ENCODE data around the gene HAUS8. TPM values are rescaled to one million over a fixed set of nuclear protein-coding genes. Genes with fewer than 3 reads are reported as not detected.
A peak's percentile ranks its signal among the peaks of the same experiment; 100 is the strongest.
"Not testable (repeated sequence)": the region's sequence is repeated elsewhere in the genome, so short reads cannot be mapped to it uniquely, and the experiment has no call there.

The HAUS8 gene
- total RNA-seq, 1 donor from 2014 or later, result 9.1 TPM

- Mint-ChIP-seq H3K4me1 (ENCODE audit: low read depth, unreplicated experiment) (peaks cover 2% of the 10 kb centered on the region), H3K27me3 (ENCODE audit: unreplicated experiment) (no peaks in the 10 kb centered on the region), H3K27ac (ENCODE audit: unreplicated experiment) (no peak overlapping the region), H3K4me3 (ENCODE audit: unreplicated experiment) (no peak overlapping the region), H3K36me3 (ENCODE audit: unreplicated experiment) (no peaks in the 10 kb centered on the region), H3K9me3 (ENCODE audit: unreplicated experiment) (peaks cover 2% of the 10 kb centered on the region)
- TF ChIP-seq, protein P1, sequence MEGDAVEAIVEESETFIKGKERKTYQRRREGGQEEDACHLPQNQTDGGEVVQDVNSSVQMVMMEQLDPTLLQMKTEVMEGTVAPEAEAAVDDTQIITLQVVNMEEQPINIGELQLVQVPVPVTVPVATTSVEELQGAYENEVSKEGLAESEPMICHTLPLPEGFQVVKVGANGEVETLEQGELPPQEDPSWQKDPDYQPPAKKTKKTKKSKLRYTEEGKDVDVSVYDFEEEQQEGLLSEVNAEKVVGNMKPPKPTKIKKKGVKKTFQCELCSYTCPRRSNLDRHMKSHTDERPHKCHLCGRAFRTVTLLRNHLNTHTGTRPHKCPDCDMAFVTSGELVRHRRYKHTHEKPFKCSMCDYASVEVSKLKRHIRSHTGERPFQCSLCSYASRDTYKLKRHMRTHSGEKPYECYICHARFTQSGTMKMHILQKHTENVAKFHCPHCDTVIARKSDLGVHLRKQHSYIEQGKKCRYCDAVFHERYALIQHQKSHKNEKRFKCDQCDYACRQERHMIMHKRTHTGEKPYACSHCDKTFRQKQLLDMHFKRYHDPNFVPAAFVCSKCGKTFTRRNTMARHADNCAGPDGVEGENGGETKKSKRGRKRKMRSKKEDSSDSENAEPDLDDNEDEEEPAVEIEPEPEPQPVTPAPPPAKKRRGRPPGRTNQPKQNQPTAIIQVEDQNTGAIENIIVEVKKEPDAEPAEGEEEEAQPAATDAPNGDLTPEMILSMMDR (IDR thresholded peaks at IDR 0.05; ENCODE audit: partially characterized antibody, unreplicated experiment), result no peak
- DNase-seq, result no peak
These were observed 20.1 kb upstream of the HAUS8 start for GRCh38 chr19:17095141-17095919.

GRCh38 chr19:17094694-17095093, 19.4 kb upstream of the HAUS8 start:
- H3K4me3 Mint-ChIP-seq (ENCODE audit: unreplicated experiment); H3K36me3 Mint-ChIP-seq (ENCODE audit: unreplicated experiment); H3K4me1 Mint-ChIP-seq (ENCODE audit: low read depth, unreplicated experiment); H3K27ac Mint-ChIP-seq (ENCODE audit: unreplicated experiment); DNase-seq; H3K27me3 Mint-ChIP-seq (ENCODE audit: unreplicated experiment); H3K9me3 Mint-ChIP-seq (ENCODE audit: unreplicated experiment): not testable (repeated sequence)

GRCh38 chr19:17092696-17093095, 17.4 kb upstream of the HAUS8 start:
- TF ChIP-seq, protein P1 (IDR thresholded peaks at IDR 0.05; ENCODE audit: partially characterized antibody, unreplicated experiment), result no peak
- peaks cover 5% of the 10 kb centered on the region for H3K9me3 Mint-ChIP-seq (ENCODE audit: unreplicated experiment)
- no peak overlapping the region for H3K4me3 Mint-ChIP-seq (ENCODE audit: unreplicated experiment)
- no peak overlapping the region for H3K27ac Mint-ChIP-seq (ENCODE audit: unreplicated experiment)
- no peaks in the 10 kb centered on the region for H3K36me3 Mint-ChIP-seq (ENCODE audit: unreplicated experiment)
- H3K4me1 Mint-ChIP-seq (ENCODE audit: low read depth, unreplicated experiment), result peaks cover 8% of the 10 kb centered on the region
- DNase-seq, result no peak
- peaks cover 1% of the 10 kb centered on the region for H3K27me3 Mint-ChIP-seq (ENCODE audit: unreplicated experiment)

DNA sequence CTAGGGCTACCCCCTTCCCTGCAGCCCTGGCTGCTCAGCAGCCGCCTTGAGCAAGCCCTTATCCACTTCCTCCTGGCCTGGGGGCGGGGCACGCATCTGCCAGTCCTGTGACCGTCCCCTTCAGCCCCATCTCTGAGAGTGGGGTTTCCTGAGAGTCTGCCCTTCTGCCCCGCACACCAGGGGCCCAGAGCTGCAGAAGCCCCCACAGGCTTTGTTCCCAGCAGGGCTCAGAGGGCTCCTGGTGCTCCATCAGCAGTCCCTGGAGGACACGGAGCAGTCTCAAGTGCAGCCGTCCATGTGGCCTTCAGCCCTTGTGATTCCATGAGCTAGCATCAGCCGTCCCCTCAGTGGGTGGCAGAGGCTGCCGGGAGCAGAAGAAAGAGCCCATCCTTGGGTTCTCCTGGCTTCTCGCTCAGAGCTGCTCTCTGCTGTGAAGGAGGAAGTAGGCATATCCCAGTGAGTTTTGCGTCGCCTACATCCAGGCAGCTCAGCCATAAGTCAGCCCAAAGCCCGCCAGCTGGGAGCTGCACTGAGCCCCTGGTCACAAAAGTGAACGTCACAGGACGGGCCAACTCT, 16.6 kb upstream of the HAUS8 start:
- Mint-ChIP-seq H3K36me3 (ENCODE audit: unreplicated experiment) (no peaks in the 10 kb centered on the region), H3K27me3 (ENCODE audit: unreplicated experiment) (peaks cover 5% of the 10 kb centered on the region), H3K27ac (ENCODE audit: unreplicated experiment) (peak overlapping the region; percentile 38), H3K9me3 (ENCODE audit: unreplicated experiment) (peaks cover 7% of the 10 kb centered on the region), H3K4me1 (ENCODE audit: low read depth, unreplicated experiment) (peaks cover 10% of the 10 kb centered on the region), H3K4me3 (ENCODE audit: unreplicated experiment) (no peak overlapping the region)
- TF ChIP-seq, protein P1 (IDR thresholded peaks at IDR 0.05; ENCODE audit: partially characterized antibody, unreplicated experiment), result no peak
- no peak for DNase-seq

- DNase-seq, result no peak
- Mint-ChIP-seq H3K4me1 (ENCODE audit: low read depth, unreplicated experiment) (peaks cover 17% of the 10 kb centered on the region), H3K36me3 (ENCODE audit: unreplicated experiment) (no peaks in the 10 kb centered on the region), H3K27me3 (ENCODE audit: unreplicated experiment) (peaks cover 5% of the 10 kb centered on the region), H3K4me3 (ENCODE audit: unreplicated experiment) (no peak overlapping the region), H3K9me3 (ENCODE audit: unreplicated experiment) (peaks cover 9% of the 10 kb centered on the region), H3K27ac (ENCODE audit: unreplicated experiment) (no peak overlapping the region)
- TF ChIP-seq, protein P1 (IDR thresholded peaks at IDR 0.05; ENCODE audit: partially characterized antibody, unreplicated experiment), result no peak
These were observed 15.3 kb upstream of the HAUS8 start for GRCh38 chr19:17090583-17090982.

Measured in glutamatergic neuron (in vitro differentiated cells).